ENCODE measurements around the gene TSPAN5. TPM values are rescaled to one million over a fixed set of nuclear protein-coding genes. Genes with fewer than 3 reads are reported as not detected.

The TSPAN5 gene
- total and polyA plus RNA-seq, 2 donors from 2014 or later = 6.8 to 13.8 TPM

DNA sequence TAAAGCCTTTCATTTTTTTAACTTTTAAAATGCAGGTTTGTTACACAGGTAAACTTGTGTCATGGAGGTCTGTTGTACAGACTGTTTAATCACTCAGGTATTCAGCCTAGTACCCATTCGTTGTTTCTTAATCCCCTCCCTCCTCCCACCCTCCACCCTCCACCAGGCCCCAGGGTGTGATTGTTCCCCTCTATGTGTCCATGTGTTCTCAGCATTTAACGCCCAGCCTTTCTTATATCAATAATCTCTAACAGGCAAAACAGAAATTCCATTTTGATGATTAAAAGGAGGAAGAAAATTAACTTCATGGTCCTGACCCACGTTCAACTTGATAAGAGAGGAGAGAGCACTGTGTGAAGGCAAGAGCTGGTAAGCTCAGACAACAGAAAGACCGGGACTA, 75.1 kb downstream of the TSPAN5 start:
- Histone ChIP-seq H3K9me3 (ENCODE audit: control insufficient read depth in 2 of 3, insufficient read depth in 1 of 3, low read length in 3 of 3) (no peaks in the 10 kb centered on the region), H3K9ac (ENCODE audit: low read length in 3 of 3) (no peak overlapping the region), H3K4me3 (ENCODE audit: low read length in 3 of 3) (no peak overlapping the region), H3K27ac (ENCODE audit: low read depth in 2 of 2, low read length in 2 of 2) (no peak overlapping the region), H3K4me1 (ENCODE audit: control insufficient read depth in 2 of 3, insufficient read depth in 2 of 3, low read depth in 1 of 3, low read length in 3 of 3) (no peaks in the 10 kb centered on the region), H3K27me3 (ENCODE audit: control insufficient read depth, insufficient read depth, low read length) (no peaks in the 10 kb centered on the region), H3K36me3 (ENCODE audit: control insufficient read depth in 2 of 3, insufficient read depth in 3 of 3, low read length in 3 of 3) (no peaks in the 10 kb centered on the region)
- intact Hi-C loops (cut with DNase I) = no loop called here
- FAIRE-seq = no peak
- TF ChIP-seq, protein P1, sequence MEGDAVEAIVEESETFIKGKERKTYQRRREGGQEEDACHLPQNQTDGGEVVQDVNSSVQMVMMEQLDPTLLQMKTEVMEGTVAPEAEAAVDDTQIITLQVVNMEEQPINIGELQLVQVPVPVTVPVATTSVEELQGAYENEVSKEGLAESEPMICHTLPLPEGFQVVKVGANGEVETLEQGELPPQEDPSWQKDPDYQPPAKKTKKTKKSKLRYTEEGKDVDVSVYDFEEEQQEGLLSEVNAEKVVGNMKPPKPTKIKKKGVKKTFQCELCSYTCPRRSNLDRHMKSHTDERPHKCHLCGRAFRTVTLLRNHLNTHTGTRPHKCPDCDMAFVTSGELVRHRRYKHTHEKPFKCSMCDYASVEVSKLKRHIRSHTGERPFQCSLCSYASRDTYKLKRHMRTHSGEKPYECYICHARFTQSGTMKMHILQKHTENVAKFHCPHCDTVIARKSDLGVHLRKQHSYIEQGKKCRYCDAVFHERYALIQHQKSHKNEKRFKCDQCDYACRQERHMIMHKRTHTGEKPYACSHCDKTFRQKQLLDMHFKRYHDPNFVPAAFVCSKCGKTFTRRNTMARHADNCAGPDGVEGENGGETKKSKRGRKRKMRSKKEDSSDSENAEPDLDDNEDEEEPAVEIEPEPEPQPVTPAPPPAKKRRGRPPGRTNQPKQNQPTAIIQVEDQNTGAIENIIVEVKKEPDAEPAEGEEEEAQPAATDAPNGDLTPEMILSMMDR (IDR thresholded peaks at IDR 0.05; ENCODE audit: borderline replicate concordance, extremely low read depth, insufficient read depth) = no peak
- no peak for DNase-seq

DNA sequence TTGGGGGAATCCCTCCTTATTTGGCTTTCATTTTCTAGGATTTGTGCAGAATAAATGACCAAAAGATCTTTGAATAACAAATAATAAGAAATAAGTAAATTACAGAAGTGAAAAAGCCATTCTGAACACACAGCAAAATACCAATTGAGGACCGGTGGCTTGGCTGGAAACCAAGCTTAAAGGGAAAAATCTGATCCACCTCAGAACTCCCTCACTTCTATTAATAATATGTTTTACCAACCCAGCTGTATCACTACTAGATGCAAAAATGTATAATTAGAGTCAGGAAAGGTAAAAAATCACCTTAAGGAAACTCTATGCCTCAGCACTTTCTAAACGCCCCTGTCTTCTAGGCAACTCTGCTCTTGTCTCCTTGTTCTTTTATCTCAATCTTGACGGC, 77.3 kb downstream of the TSPAN5 start:
- H3K9me3 ChIP-seq (ENCODE audit: control insufficient read depth in 2 of 3, insufficient read depth in 1 of 3, low read length in 3 of 3) = no peaks in the 10 kb centered on the region
- intact Hi-C loops (cut with DNase I) = no loop called here
- H3K36me3 ChIP-seq (ENCODE audit: control insufficient read depth in 2 of 3, insufficient read depth in 3 of 3, low read length in 3 of 3) = no peaks in the 10 kb centered on the region
- TF ChIP-seq, protein P1 (IDR thresholded peaks at IDR 0.05; ENCODE audit: borderline replicate concordance, extremely low read depth, insufficient read depth) = no peak
- FAIRE-seq (no peak), DNase-seq (no peak)
- no peaks in the 10 kb centered on the region for H3K27me3 ChIP-seq (ENCODE audit: control insufficient read depth, insufficient read depth, low read length)
- H3K9ac ChIP-seq (ENCODE audit: low read length in 3 of 3) = no peak overlapping the region
- no peak overlapping the region for H3K27ac ChIP-seq (ENCODE audit: low read depth in 2 of 2, low read length in 2 of 2)
- no peak overlapping the region for H3K4me3 ChIP-seq (ENCODE audit: low read length in 3 of 3)
- peaks cover 0 to 3% (median 2%) of the 10 kb centered on the region in 3 donors for H3K4me1 ChIP-seq (ENCODE audit: control insufficient read depth in 2 of 3, insufficient read depth in 2 of 3, low read depth in 1 of 3, low read length in 3 of 3)

DNA sequence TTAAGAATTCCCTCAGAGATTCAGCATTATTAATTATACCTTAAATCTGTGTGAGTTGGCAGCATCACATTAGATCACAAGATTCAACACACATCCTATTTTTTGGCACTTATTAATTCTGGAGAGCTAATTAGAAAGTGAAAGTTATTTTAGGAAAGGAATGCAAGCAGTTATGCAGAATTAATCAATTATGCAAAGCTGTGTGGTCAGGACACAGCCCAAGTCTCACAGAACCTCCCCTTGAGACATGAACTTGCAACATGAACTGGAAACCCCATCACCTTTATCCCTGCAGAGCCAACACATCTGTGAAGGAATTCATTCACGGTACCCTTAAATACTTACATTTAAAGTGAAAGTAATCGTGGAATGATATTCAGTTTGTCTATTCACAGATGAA, 80.5 kb downstream of the TSPAN5 start:
- Histone ChIP-seq H3K27me3 (ENCODE audit: control insufficient read depth, insufficient read depth, low read length) (no peaks in the 10 kb centered on the region), H3K27ac (ENCODE audit: low read depth in 2 of 2, low read length in 2 of 2) (no peak overlapping the region), H3K4me1 (ENCODE audit: control insufficient read depth in 2 of 3, insufficient read depth in 2 of 3, low read depth in 1 of 3, low read length in 3 of 3) (peaks cover 0 to 3% (median 2%) of the 10 kb centered on the region in 3 donors), H3K36me3 (ENCODE audit: control insufficient read depth in 2 of 3, insufficient read depth in 3 of 3, low read length in 3 of 3) (no peaks in the 10 kb centered on the region), H3K9me3 (ENCODE audit: control insufficient read depth in 2 of 3, insufficient read depth in 1 of 3, low read length in 3 of 3) (no peaks in the 10 kb centered on the region), H3K9ac (ENCODE audit: low read length in 3 of 3) (no peak overlapping the region), H3K4me3 (ENCODE audit: low read length in 3 of 3) (peak overlapping the region in 1 of 3 donors; percentile 19)
- DNase-seq (no peak), FAIRE-seq (no peak)
- TF ChIP-seq, protein P1 (IDR thresholded peaks at IDR 0.05; ENCODE audit: borderline replicate concordance, extremely low read depth, insufficient read depth) = no peak
- intact Hi-C loops (cut with DNase I) = no loop called here

DNA sequence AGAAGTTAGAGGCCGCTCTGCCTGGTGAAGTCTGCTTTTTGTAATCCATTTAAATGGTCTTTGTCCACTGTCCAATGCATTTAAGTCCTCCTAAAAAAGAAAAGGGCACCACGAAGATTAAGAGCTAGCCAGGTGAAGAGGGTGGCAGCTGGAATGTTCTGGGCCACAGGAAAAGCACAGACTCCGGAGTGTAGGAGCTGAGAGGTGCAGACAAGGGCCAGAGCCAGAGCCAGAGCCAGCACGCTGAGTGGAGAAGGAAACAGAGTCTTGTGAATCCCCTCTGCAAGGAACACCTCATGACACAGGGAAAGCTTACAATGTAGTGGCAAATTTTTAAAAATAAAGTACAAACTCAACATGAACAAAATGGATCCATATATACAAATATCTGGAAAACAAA, 83.6 kb downstream of the TSPAN5 start:
- intact Hi-C loops (cut with DNase I) = no loop called here
- H3K4me3 ChIP-seq (ENCODE audit: low read length in 3 of 3) = no peak overlapping the region
- FAIRE-seq = no peak
- H3K9ac ChIP-seq (ENCODE audit: low read length in 3 of 3) = no peak overlapping the region
- H3K36me3 ChIP-seq (ENCODE audit: control insufficient read depth in 2 of 3, insufficient read depth in 3 of 3, low read length in 3 of 3) = no peaks in the 10 kb centered on the region
- no peaks in the 10 kb centered on the region for H3K27me3 ChIP-seq (ENCODE audit: control insufficient read depth, insufficient read depth, low read length)
- peaks cover 0 to 3% (median 2%) of the 10 kb centered on the region in 3 donors for H3K4me1 ChIP-seq (ENCODE audit: control insufficient read depth in 2 of 3, insufficient read depth in 2 of 3, low read depth in 1 of 3, low read length in 3 of 3)
- no peak for DNase-seq
- TF ChIP-seq, protein P1 (IDR thresholded peaks at IDR 0.05; ENCODE audit: borderline replicate concordance, extremely low read depth, insufficient read depth) = no peak
- H3K9me3 ChIP-seq (ENCODE audit: control insufficient read depth in 2 of 3, insufficient read depth in 1 of 3, low read length in 3 of 3) = no peaks in the 10 kb centered on the region
- no peak overlapping the region for H3K27ac ChIP-seq (ENCODE audit: low read depth in 2 of 2, low read length in 2 of 2)
